H1 (cell line): ENCODE measurements around the gene ZNF462. TPM values are rescaled to one million over a fixed set of nuclear protein-coding genes. Genes with fewer than 3 reads are reported as not detected.

Experiments used
- CTCF ChIA-PET: fragments of 300-600 bp; sonication (Branson Sonifier 250); formaldehyde crosslinking; loops from one replicate; lab custom pipeline; 2021; ENCODE audit not compliant: partially characterized antibody; lab: Charles Lee
- POLR2A ChIA-PET: fragments of 300-600 bp; sonication (Branson Sonifier 250); formaldehyde crosslinking; loops from one replicate; lab custom pipeline; 2021; ENCODE audit warnings: inconsistent platforms; ENCODE audit not compliant: partially characterized antibody; lab: Charles Lee
- DNase-seq, 2 experiments: peaks; one replicate each; pipeline versions ENCODE4 v3.0.0 to v3.0.0-alpha.2; 2010 to 2022; ENCODE audit warnings: low spot score in 2 of 2, low read depth in 1 of 2, mixed read lengths in 1 of 2
- FAIRE-seq: peaks from 2 replicates; lab custom pipeline; 2011; peaks lifted over from hg19 to GRCh38; lab: Jason Lieb, UNC
- H2AFZ ChIP-seq: 2 replicates; pipeline ENCODE4 v1.8.1; 2012; ENCODE audit warnings: low read length, inconsistent platforms
- H2AK5ac ChIP-seq: 2 replicates; pipeline ENCODE4 v1.6.1; 2013; ENCODE audit warnings: low read depth, low read length
- H2BK120ac ChIP-seq: replicated peaks from 2 replicates; pipeline ENCODE3; 2013; ENCODE audit warnings: low read depth, low read length, inconsistent platforms
- H2BK12ac ChIP-seq: 2 replicates; pipeline ENCODE4 v1.6.1; 2013; ENCODE audit warnings: low read depth, low read length
- H2BK15ac ChIP-seq: 2 replicates; pipeline ENCODE4 v1.6.1; 2013; ENCODE audit warnings: low read length
- H2BK20ac ChIP-seq: 2 replicates; pipeline ENCODE4 v1.6.1; 2013; ENCODE audit warnings: low read length
- H2BK5ac ChIP-seq: 2 replicates; pipeline ENCODE4 v1.6.1; 2013; ENCODE audit warnings: low read depth, low read length
- H3K14ac ChIP-seq: 2 replicates; pipeline ENCODE4 v1.6.1; 2013; ENCODE audit warnings: inconsistent platforms; ENCODE audit not compliant: insufficient read length
- H3K18ac ChIP-seq: 2 replicates; pipeline ENCODE4 v1.6.1; 2013; ENCODE audit warnings: low read length; ENCODE audit errors: extremely low read depth
- H3K23ac ChIP-seq: 2 replicates; pipeline ENCODE4 v1.6.1; 2013; ENCODE audit warnings: inconsistent platforms; ENCODE audit not compliant: insufficient read length
- H3K23me2 ChIP-seq: 2 replicates; pipeline ENCODE4 v1.6.1; 2013; ENCODE audit warnings: low read depth, low read length
- H3K27ac ChIP-seq: 2 replicates; pipeline ENCODE4 v1.6.1; 2011; ENCODE audit warnings: low read depth, low read length, inconsistent platforms
- H3K27me3 ChIP-seq, 4 experiments: replicated peaks in 1 of 4; 1 replicate in 1 of 4; 2 replicates in 3 of 4; pipeline versions ENCODE4 v1.6.1 to v1.8.1; 2011 to 2013; ENCODE audit warnings: low read length in 3 of 4, mild to moderate bottlenecking in 3 of 4, inconsistent platforms in 2 of 4, mixed read lengths in 2 of 4, moderate library complexity in 1 of 4; ENCODE audit not compliant: control insufficient read depth in 3 of 4, insufficient read depth in 3 of 4; ENCODE audit errors: extremely low read depth in 1 of 4
- H3K36me3 ChIP-seq, 4 experiments: 2 replicates each; pipeline versions ENCODE4 v1.6.1 to v1.8.1; 2011 to 2013; ENCODE audit warnings: mild to moderate bottlenecking in 4 of 4, low read length in 3 of 4, moderate library complexity in 2 of 4, control low read depth in 1 of 4, inconsistent platforms in 1 of 4; ENCODE audit not compliant: insufficient read depth in 4 of 4, control insufficient read depth in 2 of 4
- H3K4ac ChIP-seq: replicated peaks from 2 replicates; pipeline ENCODE3; 2013; ENCODE audit warnings: low read length, low read depth, mixed read lengths, inconsistent platforms; ENCODE audit not compliant: insufficient read length
- H3K4me1 ChIP-seq, 4 experiments: replicated peaks in 1 of 4; 1 replicate in 1 of 4; 2 replicates in 3 of 4; pipeline versions ENCODE4 v1.6.1 to v1.8.1; 2011 to 2013; ENCODE audit warnings: low read length in 3 of 4, inconsistent platforms in 2 of 4, mixed read lengths in 1 of 4; ENCODE audit not compliant: insufficient read depth in 4 of 4, control insufficient read depth in 3 of 4
- H3K4me2 ChIP-seq, 2 experiments: 2 replicates each; pipeline versions ENCODE4 v1.6.1 to v1.8.1; 2011 to 2013; ENCODE audit warnings: low read depth in 2 of 2, low read length in 2 of 2, control low read depth in 1 of 2, inconsistent platforms in 1 of 2, mild to moderate bottlenecking in 1 of 2; ENCODE audit not compliant: insufficient read depth in 1 of 2
- H3K4me3 ChIP-seq, 4 experiments: fragments of 200-600, 300-600 bp in 1 of 4; sonication (generic), shearing (Covaris generic), sonication (Bioruptor Twin) in 1 of 4; 2 replicates each; pipeline versions ENCODE4 v1.5.1 to v1.8.1; 2011 to 2016; ENCODE audit warnings: low read length in 4 of 4, low read depth in 3 of 4, control low read depth in 2 of 4, inconsistent platforms in 2 of 4, mild to moderate bottlenecking in 2 of 4, mixed read lengths in 1 of 4, moderate library complexity in 1 of 4; ENCODE audit not compliant: insufficient read depth in 2 of 4; ENCODE audit errors: extremely low read depth in 1 of 4
- H3K56ac ChIP-seq: replicated peaks from 2 replicates; pipeline ENCODE3; 2013; ENCODE audit warnings: low read depth, mild to moderate bottlenecking, mixed read lengths, low read length, inconsistent platforms; ENCODE audit not compliant: insufficient read length
- H3K79me1 ChIP-seq: 2 replicates; pipeline ENCODE4 v1.6.1; 2013; ENCODE audit warnings: low read depth, low read length, control low read depth
- H3K79me2 ChIP-seq, 2 experiments: 2 replicates each; pipeline versions ENCODE4 v1.6.1 to v1.8.1; 2012 to 2013; ENCODE audit warnings: low read length in 2 of 2, mild to moderate bottlenecking in 2 of 2, inconsistent platforms in 1 of 2; ENCODE audit not compliant: insufficient read depth in 2 of 2, control insufficient read depth in 1 of 2
- H3K9ac ChIP-seq, 4 experiments: replicated peaks in 1 of 4; 1 replicate in 1 of 4; 2 replicates in 3 of 4; pipeline versions ENCODE4 v1.6.1 to v1.8.1; 2011 to 2013; ENCODE audit warnings: low read depth in 3 of 4, low read length in 3 of 4, control low read depth in 2 of 4, mild to moderate bottlenecking in 2 of 4, moderate library complexity in 2 of 4, inconsistent platforms in 1 of 4; ENCODE audit errors: extremely low read depth in 1 of 4
- H3K9me3 ChIP-seq, 2 experiments: 2 replicates each; pipeline versions ENCODE4 v1.6.1 to v1.8.1; 2012 to 2013; ENCODE audit warnings: mild to moderate bottlenecking in 2 of 2, moderate library complexity in 2 of 2, control low read depth in 1 of 2, inconsistent platforms in 1 of 2, low read depth in 1 of 2, low read length in 1 of 2, mixed read lengths in 1 of 2; ENCODE audit not compliant: insufficient read depth in 2 of 2
- H4K20me1 ChIP-seq, 2 experiments: replicated peaks in 1 of 2; 2 replicates each; pipeline versions ENCODE3 to v1.8.1; 2011 to 2013; ENCODE audit warnings: inconsistent platforms in 2 of 2, low read length in 2 of 2, mild to moderate bottlenecking in 1 of 2; ENCODE audit not compliant: insufficient read depth in 2 of 2, control insufficient read depth in 1 of 2
- H4K5ac ChIP-seq: 2 replicates; pipeline ENCODE4 v1.6.1; 2013; ENCODE audit warnings: low read length, low read depth, mixed read lengths, inconsistent platforms; ENCODE audit not compliant: insufficient read length
- H4K8ac ChIP-seq: 2 replicates; pipeline ENCODE4 v1.8.0; 2013; ENCODE audit warnings: mild to moderate bottlenecking, moderate library complexity, low read length, inconsistent platforms; ENCODE audit not compliant: insufficient read depth; ENCODE audit errors: extremely low read depth
- H4K91ac ChIP-seq: replicated peaks from 2 replicates; pipeline ENCODE3; 2013; ENCODE audit warnings: low read length, mixed read lengths, inconsistent platforms; ENCODE audit not compliant: insufficient read length
- BACH1 ChIP-seq: IDR thresholded peaks from 2 replicates; pipeline ENCODE4 v1.6.1; 2012; ENCODE audit warnings: low read length, improper control_type of control experiment
- BCL11A ChIP-seq, 2 experiments: IDR thresholded peaks; one replicate each; pipeline ENCODE4 v1.6.1; 2011; ENCODE audit warnings: low read depth in 2 of 2, low read length in 2 of 2, mild to moderate bottlenecking in 2 of 2
- CBX8 ChIP-seq: fragments of 300-800, 300-1000 bp; sonication (generic); IDR thresholded peaks from 2 replicates; pipeline ENCODE4 v1.7.1; 2016; ENCODE audit warnings: low read depth, low read length, borderline replicate concordance
- RXRA ChIP-seq: IDR thresholded peaks from 2 replicates; pipeline ENCODE4 v1.6.1; 2011; ENCODE audit warnings: low read depth, mild to moderate bottlenecking, low read length, moderate library complexity; ENCODE audit not compliant: insufficient read depth
- SIX5 ChIP-seq: IDR thresholded peaks from 2 replicates; pipeline ENCODE4 v1.6.1; 2011; ENCODE audit warnings: mild to moderate bottlenecking, low read depth, low read length
- WGBS, 2 experiments: shearing (Covaris generic) in 1 of 2; methylation state at CpG; one replicate each; pipeline versions ENCODE4 v1.1.6 to v1.1.7; 2013 to 2015; ENCODE audit warnings: low lambda C conversion rate in 2 of 2, mixed read lengths in 2 of 2, inconsistent platforms in 1 of 2, low coverage in 1 of 2, missing lambda C conversion rate in 1 of 2; ENCODE audit not compliant: insufficient replicate concordance in 2 of 2, insufficient coverage in 1 of 2, insufficient read length in 1 of 2; ENCODE audit errors: extremely low coverage in 1 of 2, missing lambda C conversion rate in 1 of 2; 5-methylcytosine and 5-hydroxymethylcytosine counted together
- polyA plus RNA-seq, 7 experiments: library from polyadenylated mRNA; depleted of rRNA in 3 of 7; stranded (reverse) in 5 of 7; unstranded in 2 of 7; fragments of >200 nt in 5 of 7; fragments of 200-250 nt in 2 of 7; gene quantifications; 1 replicate in 5 of 7; 2 replicates in 1 of 7; 4 replicates in 1 of 7; pipeline versions ENCODE4 v1.2.1 to v1.2.3, GENCODE V29; 2011 to 2013; ENCODE audit warnings: missing spikeins in 2 of 7, mixed read lengths in 2 of 7
- total RNA-seq: library from RNA; stranded (reverse); fragmentation: NEBNext Ultra II Directional; extraction: Animal tissue kit (Norgen Biotek cat#: 25700); gene quantifications from 2 replicates; pipeline ENCODE4 v1.2.1, GENCODE V29; 2021

ZNF462 gene
- total and polyA plus RNA-seq, 2 of the 8 experiments (the other 6 are each of a cell fraction or from before 2014, with no cell fraction given): 30.0 to 163 TPM

DNA sequence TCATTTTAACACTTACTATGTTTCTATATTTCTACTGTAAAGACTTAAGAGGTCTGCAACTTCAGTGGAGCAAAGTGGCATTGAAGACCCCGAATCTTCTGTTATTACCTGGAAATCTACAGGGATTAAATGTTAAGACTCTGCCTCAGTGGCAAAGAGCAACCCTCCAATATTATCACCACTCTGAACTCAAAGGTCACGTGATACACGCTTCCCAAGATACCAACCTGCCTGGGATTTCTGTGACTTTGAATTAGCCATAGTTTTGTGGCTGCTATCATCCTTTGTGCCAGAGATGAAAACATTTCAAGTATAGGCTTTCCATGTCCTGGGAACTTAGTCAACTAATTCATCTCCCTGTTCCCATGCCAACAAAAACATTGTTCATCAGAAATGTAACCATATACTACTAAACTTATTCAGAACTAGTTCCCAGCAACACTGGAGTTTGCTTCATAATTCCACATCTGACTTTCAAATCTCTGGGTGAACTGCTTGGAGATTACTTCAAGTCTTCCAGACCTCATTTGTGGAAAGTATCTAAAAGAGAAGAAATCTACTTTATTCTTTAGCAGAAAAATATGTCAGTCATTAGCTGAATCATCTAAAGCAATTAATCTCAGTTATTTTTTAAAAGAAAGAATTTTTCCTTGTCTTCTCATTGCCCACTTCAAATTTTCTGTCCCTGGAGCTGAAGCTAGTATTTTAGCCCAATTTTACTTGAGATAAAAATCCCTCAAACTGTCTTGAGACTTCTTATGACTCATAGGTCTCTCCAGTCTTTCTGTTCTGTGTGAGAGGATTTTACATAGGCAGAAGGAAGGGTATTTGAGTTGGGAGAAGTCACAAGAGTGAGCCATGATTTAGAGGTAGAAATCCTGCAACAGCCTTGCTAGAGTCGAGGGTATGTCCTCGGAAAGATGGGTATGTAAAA, 83.0 kb downstream of the ZNF462 start:
- no peak overlapping the region for H3K4me2 ChIP-seq
- H2BK120ac ChIP-seq: no peak overlapping the region
- no peak overlapping the region for H4K8ac ChIP-seq
- H3K14ac ChIP-seq: no peak overlapping the region
- no peak overlapping the region for H2BK20ac ChIP-seq
- H2BK15ac ChIP-seq: no peak overlapping the region
- no peaks in the 10 kb centered on the region for H3K23me2 ChIP-seq
- peaks cover 0 to 35% of the 10 kb centered on the region in 2 experiments; a peak in 2 of 4 replicates for H3K79me2 ChIP-seq
- no peak overlapping the region for H3K56ac ChIP-seq
- peaks cover 4 to 82% (median 34%) of the 10 kb centered on the region in 4 experiments; a peak in 7 of 8 replicates for H3K36me3 ChIP-seq
- H3K27me3 ChIP-seq: no peaks in the 10 kb centered on the region
- no peak overlapping the region for H2AK5ac ChIP-seq
- H4K20me1 ChIP-seq: peaks cover 1 to 8% of the 10 kb centered on the region in 2 experiments
- H3K23ac ChIP-seq: no peak overlapping the region
- peaks cover 3% of the 10 kb centered on the region; the same call in 1 of the 2 replicates for H3K79me1 ChIP-seq
- CTCF ChIA-PET: interaction anchor here (0.6 kb wide), 1 partner anchor 89 kb away, joined by 3 read pairs; no protein-coding TSS in a partner anchor
- no peak overlapping the region for H3K27ac ChIP-seq
- H3K4ac ChIP-seq: no peak overlapping the region
- TF ChIP-seq CBX8: no peak
- TF ChIP-seq SIX5: no peak
- no peak for TF ChIP-seq BCL11A (IDR thresholded peaks at IDR 0.05; ENCODE audit: low read depth in 2 of 2, low read length in 2 of 2)
- no peak for TF ChIP-seq BACH1
- no peak for TF ChIP-seq RXRA
- no peak for FAIRE-seq
- no peak overlapping the region for H3K4me3 ChIP-seq
- WGBS, 2 experiments: 95% methylated on average over 5 of the region's 5 CpGs; no CpG with 5 or more reads in 1 of the 2 experiments
- H3K18ac ChIP-seq: no peak overlapping the region
- H3K9ac ChIP-seq: no peak overlapping the region
- H3K4me1 ChIP-seq: no peaks in the 10 kb centered on the region
- H2AFZ ChIP-seq: no peak overlapping the region
- no peaks in the 10 kb centered on the region for H3K9me3 ChIP-seq
- no peak overlapping the region for H4K91ac ChIP-seq
- DNase-seq: no peak
- no peak overlapping the region for H2BK12ac ChIP-seq
- H2BK5ac ChIP-seq: no peak overlapping the region
- no peak overlapping the region for H4K5ac ChIP-seq
- POLR2A ChIA-PET: no interaction called here
